Measurements from ENCODE around the gene RFX1.

DNA sequence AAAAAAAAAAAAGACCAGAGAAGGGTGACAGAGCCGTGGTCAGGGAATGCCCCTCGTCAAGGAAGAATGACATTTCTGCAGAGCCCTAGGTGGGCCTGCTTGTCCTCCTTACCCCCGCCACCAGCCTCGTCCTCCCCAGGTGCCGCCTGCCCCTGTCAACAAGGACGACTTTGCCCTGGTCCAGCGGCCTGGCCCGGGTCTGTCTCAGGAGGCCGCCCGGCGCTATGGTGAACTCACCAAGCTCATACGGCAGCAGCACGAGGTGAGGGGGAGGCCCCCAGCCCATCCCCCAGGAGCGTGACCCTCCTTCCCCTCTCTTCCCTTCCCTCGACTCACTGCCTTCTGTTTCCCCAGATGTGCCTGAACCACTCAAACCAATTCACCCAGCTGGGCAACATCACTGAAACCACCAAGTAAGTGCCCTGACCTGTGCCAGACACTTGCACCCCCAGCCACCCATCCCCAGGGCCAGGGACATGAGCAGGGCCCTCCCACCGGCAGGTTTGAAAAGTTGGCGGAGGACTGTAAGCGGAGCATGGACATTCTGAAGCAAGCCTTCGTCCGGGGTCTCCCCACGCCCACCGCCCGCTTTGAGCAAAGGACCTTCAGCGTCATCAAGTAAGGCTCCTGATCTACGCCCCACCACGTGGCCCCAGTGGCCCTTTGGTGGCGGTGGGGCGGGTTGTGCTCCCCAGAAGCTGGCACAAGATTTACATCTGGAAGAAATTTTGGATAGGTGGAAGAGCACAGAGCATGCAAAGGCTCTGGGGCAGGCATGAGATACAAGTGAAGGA is 82.7 kb downstream of the RFX1 start:
- TF ChIP-seq EZH2phosphoT487 (IDR thresholded peaks at IDR 0.05; ENCODE audit: low read depth), result no peak
- TF ChIP-seq, protein P1, sequence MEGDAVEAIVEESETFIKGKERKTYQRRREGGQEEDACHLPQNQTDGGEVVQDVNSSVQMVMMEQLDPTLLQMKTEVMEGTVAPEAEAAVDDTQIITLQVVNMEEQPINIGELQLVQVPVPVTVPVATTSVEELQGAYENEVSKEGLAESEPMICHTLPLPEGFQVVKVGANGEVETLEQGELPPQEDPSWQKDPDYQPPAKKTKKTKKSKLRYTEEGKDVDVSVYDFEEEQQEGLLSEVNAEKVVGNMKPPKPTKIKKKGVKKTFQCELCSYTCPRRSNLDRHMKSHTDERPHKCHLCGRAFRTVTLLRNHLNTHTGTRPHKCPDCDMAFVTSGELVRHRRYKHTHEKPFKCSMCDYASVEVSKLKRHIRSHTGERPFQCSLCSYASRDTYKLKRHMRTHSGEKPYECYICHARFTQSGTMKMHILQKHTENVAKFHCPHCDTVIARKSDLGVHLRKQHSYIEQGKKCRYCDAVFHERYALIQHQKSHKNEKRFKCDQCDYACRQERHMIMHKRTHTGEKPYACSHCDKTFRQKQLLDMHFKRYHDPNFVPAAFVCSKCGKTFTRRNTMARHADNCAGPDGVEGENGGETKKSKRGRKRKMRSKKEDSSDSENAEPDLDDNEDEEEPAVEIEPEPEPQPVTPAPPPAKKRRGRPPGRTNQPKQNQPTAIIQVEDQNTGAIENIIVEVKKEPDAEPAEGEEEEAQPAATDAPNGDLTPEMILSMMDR (IDR thresholded peaks at IDR 0.05; ENCODE audit: low read depth, low read length), result no peak

All from OCI-LY3 (cell line).